ENCODE data around the gene ZMYND10. TPM values are rescaled to one million over a fixed set of nuclear protein-coding genes. Genes with fewer than 3 reads are reported as not detected.

The ZMYND10 gene
- total and polyA plus RNA-seq, 9 of the 15 experiments (the other 6 are each of a cell fraction or from before 2014, with no cell fraction given): 0.20 to 2.8 (median 0.70) TPM

DNA sequence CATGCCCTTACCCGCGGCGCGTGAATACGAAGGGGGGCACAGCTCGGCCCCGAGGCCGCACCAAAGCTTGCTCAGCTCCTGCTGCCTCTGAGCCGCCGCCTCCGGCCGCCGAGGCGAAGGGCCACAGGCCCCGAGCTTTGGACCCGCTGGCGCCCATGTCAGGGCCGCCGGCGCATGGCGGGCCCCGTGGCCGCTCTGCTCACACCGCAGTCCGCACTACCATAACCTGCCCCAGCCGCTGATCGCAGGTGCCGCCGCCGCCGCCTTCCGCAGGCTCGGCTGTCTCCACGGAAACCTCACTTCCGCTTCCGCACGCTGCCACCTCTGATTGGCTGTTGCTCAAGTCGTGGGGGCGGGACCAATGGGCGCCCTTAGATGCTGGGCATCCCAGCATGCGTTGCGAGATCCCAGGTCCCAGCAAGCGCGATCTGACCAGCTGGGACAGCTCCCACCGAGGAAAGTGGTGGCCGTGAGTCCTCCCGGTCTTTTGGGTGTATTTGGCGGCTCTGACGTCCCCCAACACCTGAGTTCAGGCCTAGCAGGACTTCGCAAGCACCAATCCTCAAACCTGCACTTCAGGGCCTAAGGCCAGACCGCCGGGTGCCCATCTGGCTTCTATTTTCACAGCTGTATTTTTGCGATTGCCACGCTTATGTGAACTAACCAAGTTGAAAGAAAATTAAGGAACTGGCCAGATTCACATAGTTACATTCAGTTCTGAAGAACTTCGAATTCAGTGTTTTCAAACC is 17.4 kb downstream of the ZMYND10 start, which contains the start of gene TUSC2 (continued):
- TF ChIP-seq, protein P1, sequence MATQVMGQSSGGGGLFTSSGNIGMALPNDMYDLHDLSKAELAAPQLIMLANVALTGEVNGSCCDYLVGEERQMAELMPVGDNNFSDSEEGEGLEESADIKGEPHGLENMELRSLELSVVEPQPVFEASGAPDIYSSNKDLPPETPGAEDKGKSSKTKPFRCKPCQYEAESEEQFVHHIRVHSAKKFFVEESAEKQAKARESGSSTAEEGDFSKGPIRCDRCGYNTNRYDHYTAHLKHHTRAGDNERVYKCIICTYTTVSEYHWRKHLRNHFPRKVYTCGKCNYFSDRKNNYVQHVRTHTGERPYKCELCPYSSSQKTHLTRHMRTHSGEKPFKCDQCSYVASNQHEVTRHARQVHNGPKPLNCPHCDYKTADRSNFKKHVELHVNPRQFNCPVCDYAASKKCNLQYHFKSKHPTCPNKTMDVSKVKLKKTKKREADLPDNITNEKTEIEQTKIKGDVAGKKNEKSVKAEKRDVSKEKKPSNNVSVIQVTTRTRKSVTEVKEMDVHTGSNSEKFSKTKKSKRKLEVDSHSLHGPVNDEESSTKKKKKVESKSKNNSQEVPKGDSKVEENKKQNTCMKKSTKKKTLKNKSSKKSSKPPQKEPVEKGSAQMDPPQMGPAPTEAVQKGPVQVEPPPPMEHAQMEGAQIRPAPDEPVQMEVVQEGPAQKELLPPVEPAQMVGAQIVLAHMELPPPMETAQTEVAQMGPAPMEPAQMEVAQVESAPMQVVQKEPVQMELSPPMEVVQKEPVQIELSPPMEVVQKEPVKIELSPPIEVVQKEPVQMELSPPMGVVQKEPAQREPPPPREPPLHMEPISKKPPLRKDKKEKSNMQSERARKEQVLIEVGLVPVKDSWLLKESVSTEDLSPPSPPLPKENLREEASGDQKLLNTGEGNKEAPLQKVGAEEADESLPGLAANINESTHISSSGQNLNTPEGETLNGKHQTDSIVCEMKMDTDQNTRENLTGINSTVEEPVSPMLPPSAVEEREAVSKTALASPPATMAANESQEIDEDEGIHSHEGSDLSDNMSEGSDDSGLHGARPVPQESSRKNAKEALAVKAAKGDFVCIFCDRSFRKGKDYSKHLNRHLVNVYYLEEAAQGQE (IDR thresholded peaks at IDR 0.05; ENCODE audit: borderline replicate concordance): peak; percentile 55
- TF ChIP-seq, protein P1 (CRISPR knock-in tag; IDR thresholded peaks at IDR 0.05; ENCODE audit: low read depth): no peak
- TF ChIP-seq EGR1 (conservative IDR thresholded peaks at IDR 0.05) (peak; percentile 49), STAG1 (CRISPR knock-in tag; IDR thresholded peaks at IDR 0.05; ENCODE audit: borderline replicate concordance) (no peak), MTA3 (IDR thresholded peaks at IDR 0.05; ENCODE audit: borderline replicate concordance) (peak; percentile 35; the same call in 1 of the 2 replicates), POLR2G (IDR thresholded peaks at IDR 0.05; ENCODE audit: low read depth, low read length) (peak; percentile 95), XRCC5 (IDR thresholded peaks at IDR 0.05; ENCODE audit: low read depth, low read length) (0 out of 2 replicates have a peak, but pooled peaks have one; percentile 49), NEUROD1 (IDR thresholded peaks at IDR 0.05; ENCODE audit: borderline replicate concordance, low read depth, low read length, partially characterized antibody) (peak; percentile 25), ZNF77 (CRISPR knock-in tag; IDR thresholded peaks at IDR 0.05) (no peak), ZNF445 (CRISPR knock-in tag; IDR thresholded peaks at IDR 0.05; ENCODE audit: low read depth) (no peak), EWSR1 (IDR thresholded peaks at IDR 0.05; ENCODE audit: borderline replicate concordance, low read depth, partially characterized antibody) (no peak), SREBF2 (CRISPR knock-in tag; IDR thresholded peaks at IDR 0.05) (no peak), SOX6 (IDR thresholded peaks at IDR 0.05) (no peak), SP2 (IDR thresholded peaks at IDR 0.05; ENCODE audit: extremely low read depth, low read depth, low read length, poor library complexity, severe bottlenecking) (peak; percentile 52), SIN3A (IDR thresholded peaks at IDR 0.05; ENCODE audit: borderline replicate concordance in 2 of 2, control insufficient read depth in 1 of 2, low read depth in 2 of 2, low read length in 2 of 2) (peak; percentile 81 to 90; a peak in 2 of 4 replicates)
- TF ChIP-seq, protein P2, sequence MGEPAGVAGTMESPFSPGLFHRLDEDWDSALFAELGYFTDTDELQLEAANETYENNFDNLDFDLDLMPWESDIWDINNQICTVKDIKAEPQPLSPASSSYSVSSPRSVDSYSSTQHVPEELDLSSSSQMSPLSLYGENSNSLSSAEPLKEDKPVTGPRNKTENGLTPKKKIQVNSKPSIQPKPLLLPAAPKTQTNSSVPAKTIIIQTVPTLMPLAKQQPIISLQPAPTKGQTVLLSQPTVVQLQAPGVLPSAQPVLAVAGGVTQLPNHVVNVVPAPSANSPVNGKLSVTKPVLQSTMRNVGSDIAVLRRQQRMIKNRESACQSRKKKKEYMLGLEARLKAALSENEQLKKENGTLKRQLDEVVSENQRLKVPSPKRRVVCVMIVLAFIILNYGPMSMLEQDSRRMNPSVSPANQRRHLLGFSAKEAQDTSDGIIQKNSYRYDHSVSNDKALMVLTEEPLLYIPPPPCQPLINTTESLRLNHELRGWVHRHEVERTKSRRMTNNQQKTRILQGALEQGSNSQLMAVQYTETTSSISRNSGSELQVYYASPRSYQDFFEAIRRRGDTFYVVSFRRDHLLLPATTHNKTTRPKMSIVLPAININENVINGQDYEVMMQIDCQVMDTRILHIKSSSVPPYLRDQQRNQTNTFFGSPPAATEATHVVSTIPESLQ (CRISPR knock-in tag; IDR thresholded peaks at IDR 0.05): 0 out of 2 replicates have a peak, but pooled peaks have one; percentile 16
- TF ChIP-seq, protein P3, sequence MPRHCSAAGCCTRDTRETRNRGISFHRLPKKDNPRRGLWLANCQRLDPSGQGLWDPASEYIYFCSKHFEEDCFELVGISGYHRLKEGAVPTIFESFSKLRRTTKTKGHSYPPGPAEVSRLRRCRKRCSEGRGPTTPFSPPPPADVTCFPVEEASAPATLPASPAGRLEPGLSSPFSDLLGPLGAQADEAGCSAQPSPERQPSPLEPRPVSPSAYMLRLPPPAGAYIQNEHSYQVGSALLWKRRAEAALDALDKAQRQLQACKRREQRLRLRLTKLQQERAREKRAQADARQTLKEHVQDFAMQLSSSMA (CRISPR knock-in tag; IDR thresholded peaks at IDR 0.05): peak; percentile 64; the same call in 1 of the 2 replicates

All from K562 (cell line).